Measurements from ENCODE around the gene NEXN. TPM values are rescaled to one million over a fixed set of nuclear protein-coding genes. Genes with fewer than 3 reads are reported as not detected.
A peak's percentile ranks its signal among the peaks of the same experiment; 100 is the strongest.
"Not testable (repeated sequence)": the region's sequence is repeated elsewhere in the genome, so short reads cannot be mapped to it uniquely, and the experiment has no call there.

Gene NEXN
- total RNA-seq, 1 experiment from 2014 or later = 9.0 TPM

DNA sequence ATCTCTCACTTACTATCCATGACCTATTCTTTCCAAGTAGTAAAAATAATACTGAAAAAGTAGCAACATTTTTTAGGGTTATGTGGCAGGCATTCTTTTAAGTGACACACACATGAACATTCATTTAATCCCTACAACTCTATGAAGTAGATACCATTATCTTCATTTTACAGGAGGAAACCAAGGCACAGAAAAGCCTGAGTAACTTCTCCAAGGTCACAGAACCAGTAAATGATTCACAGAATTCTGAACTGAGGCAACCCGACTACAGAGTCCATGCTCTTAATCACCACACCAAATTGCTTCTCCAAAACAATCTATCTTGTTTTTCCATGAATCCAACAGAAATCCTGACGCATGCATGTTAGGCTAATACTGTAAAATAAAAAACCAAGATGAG lies 73.0 kb downstream of the NEXN start:
- H3K27ac ChIP-seq = no peak overlapping the region
- peaks cover 100% of the 10 kb centered on the region for H3K36me3 ChIP-seq
- no peaks in the 10 kb centered on the region for H3K9me3 ChIP-seq (replicated peaks)
- no peaks in the 10 kb centered on the region for H3K27me3 ChIP-seq
- no peaks in the 10 kb centered on the region for H3K4me1 ChIP-seq
- no peak overlapping the region for H3K4me3 ChIP-seq
- DNase-seq = no peak

DNA sequence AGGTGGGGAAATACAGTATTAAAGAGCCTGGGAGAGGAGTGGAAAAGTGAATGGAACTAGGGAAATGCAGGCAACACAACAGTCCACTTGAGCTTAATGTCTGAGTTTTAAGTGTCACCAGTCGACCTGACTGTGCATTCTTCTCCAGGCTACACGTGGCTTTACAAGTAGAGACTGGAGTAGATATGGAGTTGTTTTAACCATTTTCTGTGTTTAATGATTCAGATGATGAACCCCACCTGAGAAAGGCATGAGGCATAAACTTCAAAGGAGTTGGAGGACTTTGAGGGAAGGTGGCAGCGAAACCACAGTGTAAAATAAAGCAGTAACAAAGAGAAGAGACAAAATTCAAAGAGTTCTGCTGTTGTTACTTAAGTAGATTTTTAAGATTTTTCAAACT lies 77.9 kb downstream of the NEXN start:
- no peaks in the 10 kb centered on the region for H3K9me3 ChIP-seq (replicated peaks)
- peaks cover 97% of the 10 kb centered on the region for H3K36me3 ChIP-seq
- no peak for DNase-seq
- no peak overlapping the region for H3K27ac ChIP-seq
- H3K4me3 ChIP-seq = no peak overlapping the region
- H3K27me3 ChIP-seq = no peaks in the 10 kb centered on the region
- H3K4me1 ChIP-seq = no peaks in the 10 kb centered on the region

DNA sequence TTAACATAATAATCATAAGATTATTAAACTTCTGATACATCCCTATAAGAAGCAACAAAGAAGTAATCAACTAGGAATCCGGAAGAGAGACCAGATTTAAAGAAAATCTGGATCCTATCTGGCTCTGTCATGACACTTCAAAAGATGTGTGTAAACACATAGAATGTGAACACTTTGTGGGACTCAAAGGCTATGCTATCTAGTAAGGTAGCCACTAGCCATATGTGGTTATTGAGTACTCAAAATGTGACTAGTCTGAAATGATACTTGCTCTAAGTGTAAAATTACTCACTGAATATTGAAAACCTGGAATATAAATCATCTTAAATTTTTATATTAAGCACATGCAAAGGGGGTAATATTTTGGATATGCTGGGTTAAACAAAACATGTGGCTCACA lies 81.8 kb downstream of the NEXN start:
- Histone ChIP-seq H3K4me3 (no peak overlapping the region), H3K36me3 (peaks cover 86% of the 10 kb centered on the region), H3K4me1 (no peaks in the 10 kb centered on the region), H3K27ac (no peak overlapping the region), H3K27me3 (no peaks in the 10 kb centered on the region), H3K9me3 (replicated peaks) (no peaks in the 10 kb centered on the region)
- no peak for DNase-seq

DNA sequence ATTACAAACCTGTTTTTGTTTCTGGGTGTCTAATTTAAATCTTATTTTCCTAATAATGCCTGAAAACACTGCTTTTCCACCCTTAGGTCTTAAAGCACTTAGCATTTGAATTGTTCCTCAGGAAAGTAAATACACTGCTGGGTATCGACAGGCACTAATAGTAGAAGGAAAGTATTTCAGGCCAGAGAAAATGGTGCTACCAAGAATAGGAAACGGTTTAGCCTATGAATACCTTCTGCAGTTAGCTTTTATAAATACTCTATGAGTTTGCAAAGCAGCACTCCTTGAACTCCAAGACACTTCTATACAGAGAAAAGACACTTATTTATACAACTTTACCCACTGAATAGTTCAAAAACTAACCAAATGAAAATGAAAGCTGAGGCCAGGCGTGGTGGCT lies 83.7 kb downstream of the NEXN start:
- Histone ChIP-seq H3K9me3 (replicated peaks) (no peaks in the 10 kb centered on the region), H3K4me3 (no peak overlapping the region), H3K27ac (no peak overlapping the region), H3K4me1 (0 out of 2 replicates have a peak, but pooled peaks cover 4% of the 10 kb centered on the region), H3K36me3 (peaks cover 84% of the 10 kb centered on the region), H3K27me3 (no peaks in the 10 kb centered on the region)
- no peak for DNase-seq

DNA sequence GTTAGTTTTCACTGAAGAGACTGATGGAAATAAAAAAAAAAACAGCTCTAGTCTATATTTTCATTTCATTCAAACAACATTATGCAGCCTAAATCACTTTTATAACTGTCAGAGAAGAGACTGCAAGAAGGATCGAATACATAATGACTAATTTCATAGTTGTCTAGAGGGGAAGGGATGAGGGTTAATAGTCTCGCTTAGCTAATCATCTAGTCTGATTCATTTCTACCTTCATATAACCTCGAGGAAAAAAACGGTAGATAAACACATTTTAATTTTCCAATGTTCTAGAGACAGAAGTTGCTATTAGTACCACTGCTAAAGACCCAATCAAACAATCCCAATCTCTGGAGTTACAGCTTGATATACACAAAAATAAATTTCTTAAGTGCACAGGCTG lies 87.0 kb downstream of the NEXN start:
- peaks cover 59% of the 10 kb centered on the region for H3K36me3 ChIP-seq
- no peak overlapping the region for H3K4me3 ChIP-seq
- no peaks in the 10 kb centered on the region for H3K27me3 ChIP-seq
- H3K4me1 ChIP-seq = 0 out of 2 replicates have a peak, but pooled peaks cover 4% of the 10 kb centered on the region
- DNase-seq = no peak
- no peak overlapping the region for H3K27ac ChIP-seq
- H3K9me3 ChIP-seq (replicated peaks) = no peaks in the 10 kb centered on the region

DNA sequence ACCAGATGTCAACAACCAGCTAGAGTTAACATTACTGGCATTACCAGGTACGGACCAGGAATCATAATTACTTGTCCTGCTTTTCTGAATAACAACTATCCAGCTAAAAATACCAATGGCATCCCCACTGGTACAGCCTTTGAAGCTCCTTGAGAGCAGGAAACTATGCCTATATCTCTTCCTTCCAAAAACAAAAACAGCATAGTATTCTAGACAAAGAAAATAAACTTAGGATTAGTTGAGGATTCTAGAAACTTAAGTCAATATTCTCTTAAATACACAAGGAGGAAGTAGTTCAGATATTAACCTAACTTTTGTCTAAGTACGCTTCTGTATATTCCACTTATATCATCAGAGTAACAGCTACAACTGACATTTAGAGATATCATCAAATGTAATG lies 87.5 kb downstream of the NEXN start:
- Histone ChIP-seq H3K36me3 (peaks cover 55% of the 10 kb centered on the region), H3K4me1 (0 out of 2 replicates have a peak, but pooled peaks cover 8% of the 10 kb centered on the region), H3K4me3 (peak overlapping the region; percentile 5; the same call in 1 of the 2 replicates), H3K27ac (no peak overlapping the region), H3K27me3 (no peaks in the 10 kb centered on the region), H3K9me3 (replicated peaks) (no peaks in the 10 kb centered on the region)
- no peak for DNase-seq

DNA sequence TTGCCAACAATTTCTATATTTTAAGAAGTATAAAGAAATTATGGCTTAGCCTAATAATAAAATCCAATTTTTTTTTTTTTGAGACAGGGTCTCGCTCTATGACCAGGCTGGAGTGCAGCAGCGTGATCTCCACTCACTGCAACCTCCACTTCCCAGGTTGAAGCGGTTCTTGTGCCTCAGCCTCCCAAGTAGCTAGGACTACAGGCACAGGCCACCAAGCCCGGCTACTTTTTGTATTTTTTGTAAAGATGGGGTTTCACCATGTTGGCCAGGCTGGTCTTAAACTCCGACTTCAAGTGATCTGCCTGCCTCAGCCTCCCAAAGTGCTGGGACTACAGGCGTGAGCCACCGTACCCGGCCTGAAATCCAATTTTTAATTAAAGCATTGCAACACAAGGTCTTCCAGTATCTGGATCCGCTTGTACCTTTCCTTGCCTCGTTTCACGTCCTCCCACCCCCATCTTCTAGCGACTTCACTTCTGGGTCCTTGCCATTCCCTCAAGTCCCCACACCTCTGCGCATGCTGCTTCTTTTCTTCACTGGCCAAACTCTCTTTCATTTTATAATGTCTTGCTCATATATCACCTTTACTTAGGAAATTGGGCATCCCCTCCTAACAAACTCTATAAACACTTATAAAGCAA lies 88.1 kb downstream of the NEXN start:
- H3K4me3 ChIP-seq = peak overlapping the region; percentile 93
- DNase-seq = peak in 1 of 2 experiments; percentile 10

DNA sequence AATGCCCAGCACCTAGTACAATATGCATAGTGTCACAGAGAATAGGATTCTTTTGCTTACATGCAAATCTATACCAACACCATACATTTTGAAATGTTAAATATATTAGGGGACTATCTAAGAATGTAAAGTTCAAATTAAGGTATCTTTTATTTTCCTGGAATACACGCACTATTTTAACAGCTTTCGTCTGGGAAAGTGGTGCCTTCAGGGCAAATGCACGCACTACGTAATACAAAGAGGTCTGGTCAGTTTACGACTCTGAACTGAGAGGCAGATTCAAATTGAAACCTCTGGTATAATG lies 89.5 kb downstream of the NEXN start:
- no peaks in the 10 kb centered on the region for H3K27me3 ChIP-seq
- H3K36me3 ChIP-seq = peaks cover 49% of the 10 kb centered on the region
- DNase-seq = no peak
- H3K9me3 ChIP-seq (replicated peaks) = no peaks in the 10 kb centered on the region
- H3K4me1 ChIP-seq = 0 out of 2 replicates have a peak, but pooled peaks cover 8% of the 10 kb centered on the region
- H3K27ac ChIP-seq = peak overlapping the region; percentile 97
- peak overlapping the region; percentile 93 for H3K4me3 ChIP-seq

More for the DNA sequence above, 88.1 kb downstream of the NEXN start:
- Histone ChIP-seq H3K27me3 (no peaks in the 10 kb centered on the region), H3K27ac (no peak overlapping the region), H3K9me3 (replicated peaks) (no peaks in the 10 kb centered on the region), H3K4me1 (0 out of 2 replicates have a peak, but pooled peaks cover 8% of the 10 kb centered on the region), H3K36me3 (peaks cover 51% of the 10 kb centered on the region)

DNA sequence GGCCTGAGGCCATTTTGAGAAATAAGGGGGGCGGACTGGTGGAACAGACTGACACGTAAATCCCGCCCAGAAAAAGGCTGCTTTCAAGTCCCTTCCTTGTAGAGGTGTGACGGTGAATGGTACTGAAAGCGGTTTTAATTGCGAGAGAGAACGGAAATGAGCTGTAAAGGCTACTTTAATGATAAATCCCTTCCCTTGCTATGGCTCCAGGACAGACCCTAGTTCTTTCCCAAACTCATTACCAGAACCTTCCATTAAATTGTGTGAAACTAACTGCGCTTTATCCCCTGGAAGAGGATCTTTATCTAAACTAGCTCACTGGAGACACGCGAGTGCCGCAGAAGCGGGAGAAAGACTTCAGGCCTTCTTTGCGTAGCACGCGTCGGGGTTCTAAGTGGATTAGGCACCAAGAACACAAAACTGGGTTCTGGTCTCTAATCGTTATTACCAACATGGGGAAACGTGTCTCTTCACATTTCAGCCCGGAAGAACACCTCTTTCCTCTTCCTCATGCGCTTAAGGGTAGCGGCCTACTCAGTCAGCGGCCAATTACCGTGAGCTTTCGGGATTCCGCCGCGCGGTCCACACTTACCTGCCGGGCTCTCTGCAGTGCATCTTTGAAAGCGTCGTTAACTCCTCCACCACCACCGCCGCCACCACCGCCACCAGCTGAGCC lies 90.0 kb downstream of the NEXN start:
- H3K36me3 ChIP-seq = peaks cover 44% of the 10 kb centered on the region
- H3K27ac ChIP-seq = peak overlapping the region; percentile 97
- no peaks in the 10 kb centered on the region for H3K9me3 ChIP-seq (replicated peaks)
- peak; percentile 91 to 94 for DNase-seq
- H3K4me3 ChIP-seq = peak overlapping the region; percentile 93
- 0 out of 2 replicates have a peak, but pooled peaks cover 8% of the 10 kb centered on the region for H3K4me1 ChIP-seq
- no peaks in the 10 kb centered on the region for H3K27me3 ChIP-seq

DNA sequence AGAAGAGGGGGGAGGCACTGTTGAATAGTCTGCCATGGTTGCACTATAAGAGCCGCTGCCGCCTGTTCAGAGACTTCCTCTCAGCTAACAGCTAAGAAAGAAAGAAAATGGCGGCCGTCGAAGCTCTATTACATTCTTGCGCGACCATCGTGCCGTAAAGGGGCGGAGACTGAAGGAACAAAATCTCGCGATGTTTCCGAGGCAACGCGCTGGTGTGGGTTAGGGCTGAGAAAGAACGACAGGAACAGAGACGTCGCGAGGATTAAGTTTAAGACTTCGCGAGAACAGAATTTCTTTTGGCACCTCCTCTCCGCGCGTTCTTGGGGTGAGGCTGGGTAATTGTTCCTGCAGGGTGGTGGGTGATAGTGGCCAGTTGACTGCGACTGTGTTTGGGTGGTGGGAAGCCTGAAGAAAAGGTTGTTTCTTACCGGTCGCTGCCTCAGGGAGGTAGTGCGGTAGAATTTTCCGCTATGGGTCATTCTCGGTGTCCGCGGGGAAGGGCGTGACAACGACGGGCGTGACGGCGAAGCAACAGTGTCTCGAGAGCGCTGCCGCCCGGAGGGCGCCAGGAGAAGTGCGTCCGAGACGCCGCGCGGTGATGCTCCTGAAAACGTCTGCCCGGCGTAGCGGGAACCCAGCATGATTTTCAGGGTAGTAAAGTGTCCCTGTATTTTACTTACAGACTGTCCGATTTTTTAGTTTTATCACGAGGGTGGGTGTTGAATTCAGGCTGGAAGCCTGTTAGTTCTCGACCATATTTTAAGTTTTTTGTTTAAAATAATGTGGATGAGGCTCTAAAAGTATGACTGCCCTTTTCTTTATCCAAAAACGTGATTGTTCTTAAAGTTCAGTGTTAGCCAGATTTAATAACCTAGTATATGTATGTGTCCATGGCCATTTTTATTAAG lies 90.8 kb downstream of the NEXN start, which contains the start of gene FUBP1:
TSS of gene FUBP1 (minus strand) at position 104 of the 908 bp plus-strand sequence. CDS start at position 36, 68 bp downstream.
- 0 out of 2 replicates have a peak, but pooled peaks cover 8% of the 10 kb centered on the region for H3K4me1 ChIP-seq
- DNase-seq = peak; percentile 96 to 99
- H3K36me3 ChIP-seq = peaks cover 39% of the 10 kb centered on the region
- no peaks in the 10 kb centered on the region for H3K9me3 ChIP-seq (replicated peaks)
- peak within 1 kb of the TSS; percentile 93 for H3K4me3 ChIP-seq
- H3K27ac ChIP-seq = peak within 1 kb of the TSS; percentile 97
- no peaks in the 10 kb centered on the region for H3K27me3 ChIP-seq

DNA sequence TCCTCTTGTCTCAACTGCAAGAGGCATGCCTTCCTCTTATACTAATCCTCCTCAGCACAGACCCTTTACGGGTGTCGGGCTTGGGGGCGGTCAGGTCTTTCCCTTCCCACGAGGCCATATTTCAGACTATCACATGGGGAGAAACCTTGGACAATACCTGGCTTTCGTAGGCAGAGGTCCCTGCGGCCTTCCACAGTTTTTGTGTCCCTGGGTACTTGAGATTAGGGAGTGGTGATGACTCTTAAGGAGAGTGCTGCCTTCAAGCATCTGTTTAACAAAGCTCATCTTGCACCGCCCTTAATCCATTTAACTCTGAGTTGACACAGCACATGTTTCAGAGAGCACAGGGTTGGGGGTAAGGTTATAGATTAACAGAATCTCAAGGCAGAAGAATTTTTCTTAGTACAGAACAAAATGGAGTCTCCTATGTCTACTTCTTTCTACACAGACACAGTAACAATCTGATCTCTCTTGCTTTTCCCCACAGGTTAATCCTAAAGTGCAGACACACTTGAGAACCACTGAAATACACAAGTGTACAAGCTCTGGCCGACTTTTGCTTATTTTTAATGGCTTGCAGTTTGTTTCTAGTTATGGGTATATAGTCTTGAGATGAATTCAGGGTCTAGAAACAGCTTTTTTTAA lies 95.0 kb downstream of the NEXN start:
- H3K27ac ChIP-seq; H3K4me3 ChIP-seq; H3K4me1 ChIP-seq; H3K9me3 ChIP-seq (replicated peaks); H3K27me3 ChIP-seq; DNase-seq: not testable (repeated sequence)
- H3K36me3 ChIP-seq = peaks cover 13% of the 10 kb centered on the region

DNA sequence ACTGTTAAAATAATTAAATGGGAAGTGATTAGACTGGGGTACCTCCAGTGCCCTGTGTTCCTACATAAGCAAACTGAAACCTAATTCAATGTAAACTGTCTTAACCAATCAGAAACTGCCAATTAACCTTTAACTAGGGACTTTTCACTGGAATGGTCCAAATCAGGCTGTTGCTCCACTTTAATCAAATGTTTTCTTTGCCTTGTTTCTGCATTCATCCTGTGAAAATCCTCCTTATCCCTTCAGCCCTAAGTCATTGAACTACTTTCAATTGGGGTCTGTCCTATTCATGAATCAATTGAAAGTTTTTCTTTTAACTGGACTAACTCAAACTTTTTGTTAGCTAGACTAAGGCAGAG lies 95.6 kb downstream of the NEXN start:
- Histone ChIP-seq H3K9me3 (replicated peaks) (no peaks in the 10 kb centered on the region), H3K27me3 (no peaks in the 10 kb centered on the region), H3K27ac (no peak overlapping the region), H3K36me3 (peaks cover 13% of the 10 kb centered on the region), H3K4me1 (0 out of 2 replicates have a peak, but pooled peaks cover 4% of the 10 kb centered on the region), H3K4me3 (no peak overlapping the region)
- DNase-seq = no peak

DNA sequence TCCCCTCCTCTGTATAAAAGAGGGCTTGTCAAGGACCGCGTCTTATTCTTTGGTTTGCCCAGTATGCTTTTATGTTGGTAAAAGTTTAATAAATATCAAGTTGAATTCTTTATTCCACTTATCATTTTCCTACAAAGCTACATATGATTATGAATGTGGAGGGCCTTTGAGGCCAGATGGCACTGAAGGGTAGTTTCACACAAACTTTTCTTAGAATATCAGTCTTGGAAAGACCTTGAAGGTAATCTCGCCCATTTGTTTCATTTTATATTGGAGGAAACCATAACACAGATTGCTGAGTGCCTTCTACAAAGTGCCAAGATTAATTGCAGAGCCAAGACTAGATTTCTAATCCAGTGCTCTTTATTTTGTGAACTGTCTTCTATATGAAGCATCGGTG lies 96.2 kb downstream of the NEXN start:
- no peaks in the 10 kb centered on the region for H3K9me3 ChIP-seq (replicated peaks)
- no peak for DNase-seq
- no peaks in the 10 kb centered on the region for H3K27me3 ChIP-seq
- H3K27ac ChIP-seq = no peak overlapping the region
- 0 out of 2 replicates have a peak, but pooled peaks cover 4% of the 10 kb centered on the region for H3K4me1 ChIP-seq
- H3K4me3 ChIP-seq = no peak overlapping the region
- H3K36me3 ChIP-seq = peaks cover 13% of the 10 kb centered on the region

DNA sequence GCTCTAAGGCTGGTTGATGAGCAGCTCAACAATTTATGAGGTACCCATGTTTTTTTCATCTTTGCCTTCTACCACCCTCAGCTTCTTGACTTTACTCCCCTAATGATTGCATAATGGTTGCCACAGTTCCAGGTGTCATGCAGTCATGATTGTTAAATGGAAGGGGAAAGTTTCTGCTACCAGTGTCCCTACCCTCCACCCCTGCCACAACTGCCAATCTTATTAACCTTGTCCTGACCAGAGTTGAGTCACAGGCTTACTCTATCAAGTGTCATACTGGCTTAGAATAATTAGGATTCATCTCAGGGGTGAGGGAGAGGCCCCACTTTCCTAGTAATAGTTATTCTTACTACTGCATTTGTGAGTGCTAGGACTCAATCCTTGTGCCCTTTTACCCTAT lies 98.4 kb downstream of the NEXN start:
- H3K27me3 ChIP-seq = no peaks in the 10 kb centered on the region
- no peak for DNase-seq
- peaks cover 12% of the 10 kb centered on the region for H3K36me3 ChIP-seq
- no peaks in the 10 kb centered on the region for H3K9me3 ChIP-seq (replicated peaks)
- no peak overlapping the region for H3K27ac ChIP-seq
- H3K4me1 ChIP-seq = no peaks in the 10 kb centered on the region
- H3K4me3 ChIP-seq = no peak overlapping the region
